Activated CD8-positive, alpha-beta T cell treated with anti-CD3 and anti-CD28 coated beads, Interleukin-2, amount 10 ng/mL, durations not matched to agents 7 days and 5 days (primary cell): Measurements from ENCODE around the gene RDH16. TPM values are rescaled to one million over a fixed set of nuclear protein-coding genes. Genes with fewer than 3 reads are reported as not detected.
"Not testable (repeated sequence)": the region's sequence is repeated elsewhere in the genome, so short reads cannot be mapped to it uniquely, and the experiment has no call there.

Experiments
- ATAC-seq: fragments of 150-1000 bp; cut with Tn5 transposase; one replicate; pipeline ENCODE4 v1.10.0; 2021; ENCODE audit warnings: moderate library complexity
- CTCF ChIA-PET: fragments of 350-600 bp; sonication (Branson Sonifier 250); formaldehyde crosslinking; loops from one replicate; lab custom pipeline; 2021; ENCODE audit warnings: antibody characterized with exemption; lab: Charles Lee
- POLR2A ChIA-PET: fragments of 350-600 bp; sonication (Branson Sonifier 250); formaldehyde crosslinking; loops from one replicate; lab custom pipeline; 2021; ENCODE audit warnings: antibody characterized with exemption; lab: Charles Lee
- DNase-seq: peaks from one replicate; pipeline ENCODE4 v3.0.0-alpha.2; 2020
- H3K27ac Mint-ChIP-seq: one replicate; pipeline ENCODE4 v1.8.0; 2021; ENCODE audit warnings: mild to moderate bottlenecking, mixed read lengths
- H3K27me3 Mint-ChIP-seq: one replicate; pipeline ENCODE4 v1.8.0; 2021; ENCODE audit warnings: low read depth, mixed read lengths
- H3K36me3 Mint-ChIP-seq: one replicate; pipeline ENCODE4 v1.8.0; 2021; ENCODE audit warnings: low read depth, mixed read lengths
- H3K4me1 Mint-ChIP-seq: one replicate; pipeline ENCODE4 v1.8.0; 2021; ENCODE audit warnings: low read depth, mixed read lengths
- H3K4me3 Mint-ChIP-seq: one replicate; pipeline ENCODE4 v1.8.0; 2021; ENCODE audit warnings: mild to moderate bottlenecking, mixed read lengths
- H3K9me3 Mint-ChIP-seq: one replicate; pipeline ENCODE4 v1.8.0; 2022; ENCODE audit warnings: mixed read lengths; ENCODE audit not compliant: insufficient read depth
- total RNA-seq, 2 experiments: library from RNA; stranded (reverse); gene quantifications; one replicate each; pipeline ENCODE4 v1.2.3, GENCODE V29; 2021

RDH16 gene
- total RNA-seq, 2 experiments from 2014 or later, result 0.18 to 0.37 TPM

DNA sequence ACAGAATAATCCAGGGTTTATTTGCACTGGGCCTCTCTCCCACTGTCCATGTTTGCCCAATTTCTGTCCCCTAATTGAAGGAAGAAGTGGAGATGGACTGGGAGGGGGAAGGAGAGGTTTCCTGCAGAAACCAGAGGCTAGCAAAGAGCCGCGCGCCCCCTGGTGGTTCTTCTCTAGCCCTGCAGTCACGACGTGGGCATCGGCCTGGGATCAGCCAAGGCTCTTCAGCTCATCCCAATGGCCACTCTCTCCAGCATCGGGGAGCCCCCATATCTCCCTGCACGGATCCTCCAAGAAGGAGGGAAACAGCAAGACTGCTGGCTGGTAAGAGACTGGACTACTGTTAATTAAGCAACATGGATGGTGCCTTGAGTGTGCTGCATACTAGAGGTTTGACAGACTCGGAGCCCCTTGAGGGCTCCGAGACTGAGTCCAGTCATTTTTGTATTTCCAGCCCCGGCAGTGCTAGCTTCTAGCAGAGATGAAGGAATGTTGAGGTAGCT is 30.2 kb upstream of the RDH16 start:
- ChIA-PET POLR2A (no interaction called here), CTCF (interaction anchor here (0.6 to 4.9 kb wide), 20 partner anchors 9 to 236 kb away, joined by 3 to 69 read pairs (median 6); partner anchors contain the start of genes HSD17B6, STAT6 and ZBTB39)
- ATAC-seq, result peak; percentile 86
- H3K27ac Mint-ChIP-seq, result no peak overlapping the region
- peak; percentile 82 for DNase-seq
- no peaks in the 10 kb centered on the region for H3K9me3 Mint-ChIP-seq
- no peak overlapping the region for H3K4me3 Mint-ChIP-seq
- H3K27me3 Mint-ChIP-seq, result peaks cover 14% of the 10 kb centered on the region
- H3K36me3 Mint-ChIP-seq, result no peaks in the 10 kb centered on the region
- peaks cover 10% of the 10 kb centered on the region for H3K4me1 Mint-ChIP-seq

DNA sequence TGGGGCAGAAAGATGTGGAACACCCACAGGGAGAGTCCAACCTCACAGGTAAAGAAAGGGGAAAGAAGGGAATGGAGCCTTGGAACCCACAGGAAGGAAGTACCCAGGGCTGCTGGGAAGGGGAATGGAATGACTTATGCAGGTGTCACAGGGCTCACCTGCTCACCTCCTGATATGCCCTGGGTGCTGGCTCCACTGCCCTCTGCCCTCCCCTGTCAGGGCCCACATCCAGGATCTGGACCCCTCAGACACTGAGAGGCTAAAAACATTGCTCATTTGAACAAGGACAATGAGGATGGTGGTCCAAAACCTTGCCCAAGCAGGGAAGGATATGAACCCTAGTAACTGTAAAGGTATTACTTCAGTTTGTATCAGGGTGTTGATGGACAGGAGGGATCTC is 29.6 kb upstream of the RDH16 start:
- Mint-ChIP-seq H3K9me3 (no peaks in the 10 kb centered on the region), H3K4me3 (no peak overlapping the region), H3K27ac (no peak overlapping the region), H3K27me3 (peaks cover 14% of the 10 kb centered on the region), H3K36me3 (no peaks in the 10 kb centered on the region), H3K4me1 (peaks cover 10% of the 10 kb centered on the region)
- ChIA-PET POLR2A (no interaction called here), CTCF (interaction anchor here (1.0 to 4.9 kb wide), 12 partner anchors 9 to 230 kb away, joined by 3 to 69 read pairs (median 6); partner anchors contain the start of genes STAT6 and ZBTB39)
- ATAC-seq (no peak), DNase-seq (no peak)

DNA sequence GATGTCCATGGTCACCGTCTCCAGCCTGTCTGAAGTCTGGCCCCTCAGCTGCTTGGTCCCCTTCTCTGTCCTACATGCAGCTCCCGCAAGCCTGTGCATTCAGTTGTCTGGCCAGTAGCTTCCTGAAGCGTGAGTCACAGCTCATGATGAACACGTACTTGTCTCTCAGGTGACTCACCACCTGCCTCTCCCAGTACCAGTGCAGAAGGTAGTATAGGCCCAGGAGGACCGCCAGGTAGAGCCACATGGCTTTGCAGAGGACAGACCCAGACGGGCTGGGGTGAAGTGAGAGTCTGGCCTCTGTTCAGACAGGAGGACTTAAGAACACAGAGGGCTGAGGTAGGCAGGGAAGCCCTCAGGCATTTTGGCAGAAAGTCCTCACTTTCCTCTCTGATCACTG is 28.3 kb upstream of the RDH16 start:
- POLR2A ChIA-PET, DNase-seq, H3K36me3 Mint-ChIP-seq, H3K9me3 Mint-ChIP-seq, H3K27ac Mint-ChIP-seq, H3K4me1 Mint-ChIP-seq, H3K4me3 Mint-ChIP-seq, ATAC-seq: not testable (repeated sequence)
- H3K27me3 Mint-ChIP-seq, result peaks cover 14% of the 10 kb centered on the region
- CTCF ChIA-PET, result interaction anchor here (0.7 to 4.9 kb wide), 5 partner anchors 15 to 229 kb away, joined by 3 to 69 read pairs (median 7); partner anchors contain the start of gene HSD17B6

DNA sequence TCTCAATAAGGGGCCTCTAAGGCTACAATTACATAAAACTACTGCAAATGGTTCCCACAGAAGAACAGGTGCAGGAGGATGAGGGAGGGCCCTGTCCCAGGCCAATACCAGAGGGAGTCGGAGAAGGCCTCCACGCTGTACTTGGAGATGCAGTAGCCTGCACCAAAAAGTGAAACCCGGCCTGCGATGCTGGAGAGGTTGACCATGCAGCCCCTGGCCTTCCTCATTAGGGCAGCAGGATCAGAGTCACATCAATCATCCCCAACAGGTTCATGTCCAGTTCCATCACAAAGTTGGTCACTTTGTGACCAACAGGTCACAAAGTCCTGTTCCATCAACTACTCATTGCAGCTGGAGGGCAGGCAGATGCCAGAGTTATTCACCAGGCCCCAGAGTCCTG is 26.0 kb upstream of the RDH16 start:
- POLR2A ChIA-PET, result no interaction called here
- H3K36me3 Mint-ChIP-seq, result no peaks in the 10 kb centered on the region
- H3K27ac Mint-ChIP-seq, result no peak overlapping the region
- DNase-seq, result no peak
- H3K4me3 Mint-ChIP-seq, result no peak overlapping the region
- H3K4me1 Mint-ChIP-seq, result peaks cover 2% of the 10 kb centered on the region
- ATAC-seq, result no peak
- no peaks in the 10 kb centered on the region for H3K9me3 Mint-ChIP-seq
- peaks cover 4% of the 10 kb centered on the region for H3K27me3 Mint-ChIP-seq
- CTCF ChIA-PET, result no interaction called here

DNA sequence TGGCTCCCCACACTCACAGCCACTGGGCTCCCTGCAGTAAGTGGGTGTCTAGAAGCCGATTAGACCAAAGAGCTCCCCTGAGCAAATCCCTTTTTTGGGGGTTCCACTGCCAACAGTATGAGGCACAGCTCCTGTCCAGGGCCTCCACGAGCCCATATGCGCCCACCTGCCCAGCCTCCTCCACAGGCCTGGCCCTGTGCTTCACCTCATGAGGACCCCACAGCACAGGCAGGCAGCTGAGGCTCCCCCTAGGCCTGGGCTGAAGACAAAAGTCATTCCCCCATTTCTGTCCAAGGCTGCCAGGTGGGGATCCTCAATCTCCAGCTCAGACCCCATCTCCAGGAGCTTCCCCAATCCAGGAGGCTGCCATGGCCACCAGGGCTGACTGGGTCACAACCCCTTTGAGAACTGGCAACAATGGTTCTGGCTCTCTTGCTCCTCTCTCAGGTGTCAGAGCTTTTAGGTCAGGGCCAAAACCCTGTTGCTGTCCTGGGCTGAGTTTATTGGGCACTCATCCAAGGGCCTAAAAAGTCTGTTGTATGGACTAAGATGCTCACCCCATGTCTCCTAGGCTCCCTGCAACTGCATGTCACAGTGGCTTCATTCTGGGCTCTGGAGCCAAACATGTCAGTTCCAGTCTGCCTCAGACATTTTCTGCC is 25.3 kb upstream of the RDH16 start:
- POLR2A ChIA-PET, ATAC-seq, H3K9me3 Mint-ChIP-seq, CTCF ChIA-PET, H3K4me1 Mint-ChIP-seq, H3K4me3 Mint-ChIP-seq, DNase-seq, H3K36me3 Mint-ChIP-seq, H3K27me3 Mint-ChIP-seq, H3K27ac Mint-ChIP-seq: not testable (repeated sequence)

DNA sequence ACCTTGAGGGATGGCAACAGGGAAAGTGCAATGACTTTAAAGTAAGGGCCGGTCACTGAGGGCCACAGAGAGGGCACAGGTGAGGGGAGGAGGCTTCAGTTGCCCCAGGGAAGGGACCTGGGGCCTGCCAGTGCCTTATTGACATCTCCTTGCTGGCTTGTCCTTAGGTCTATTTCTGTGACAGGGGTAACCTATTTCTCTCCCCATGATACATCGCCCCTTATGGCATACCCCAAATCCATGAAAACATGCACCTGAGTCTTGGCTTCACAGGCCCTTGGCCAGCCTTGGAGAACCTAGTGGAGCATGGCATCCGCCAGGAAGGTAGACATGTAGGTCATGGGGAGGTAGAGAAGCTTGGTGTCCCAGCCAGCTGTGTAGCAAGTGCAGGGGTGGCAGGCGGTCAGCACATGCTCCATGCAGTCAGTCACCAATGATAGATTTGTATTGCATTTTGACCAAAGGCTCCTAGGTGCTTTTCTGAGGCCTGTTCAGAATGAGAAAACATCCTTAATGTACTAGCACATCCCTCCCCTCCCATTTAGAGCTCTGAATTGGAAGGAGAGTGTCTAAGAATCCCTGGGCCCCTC is 23.6 kb upstream of the RDH16 start:
- ATAC-seq, result no peak
- H3K36me3 Mint-ChIP-seq, result no peaks in the 10 kb centered on the region
- CTCF ChIA-PET, result no interaction called here
- DNase-seq, result no peak
- no peak overlapping the region for H3K27ac Mint-ChIP-seq
- POLR2A ChIA-PET, result no interaction called here
- H3K9me3 Mint-ChIP-seq, result no peaks in the 10 kb centered on the region
- H3K4me3 Mint-ChIP-seq, result no peak overlapping the region
- H3K27me3 Mint-ChIP-seq, result no peaks in the 10 kb centered on the region
- H3K4me1 Mint-ChIP-seq, result peaks cover 2% of the 10 kb centered on the region

DNA sequence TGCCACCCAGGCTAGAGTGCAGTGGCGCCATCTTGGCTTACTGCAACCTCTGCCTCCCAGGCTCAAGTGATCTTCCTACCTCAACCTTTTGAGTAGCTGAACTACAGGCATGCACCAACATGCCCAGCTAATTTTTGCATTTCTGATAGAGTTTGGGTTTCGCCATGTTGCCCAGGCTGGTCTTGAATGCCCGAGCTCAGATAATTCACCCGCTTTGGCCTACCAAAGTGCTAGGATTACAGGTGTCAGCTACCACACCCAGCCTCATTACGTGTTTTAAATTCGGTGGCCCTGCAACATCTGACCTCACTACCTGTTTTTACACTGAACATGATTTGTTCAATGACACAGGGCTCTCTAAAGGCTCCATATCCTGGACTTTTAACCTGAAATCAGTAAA is 22.9 kb upstream of the RDH16 start:
- Mint-ChIP-seq H3K27ac (no peak overlapping the region), H3K36me3 (no peaks in the 10 kb centered on the region), H3K27me3 (no peaks in the 10 kb centered on the region), H3K4me3 (no peak overlapping the region), H3K9me3 (no peaks in the 10 kb centered on the region), H3K4me1 (peaks cover 2% of the 10 kb centered on the region)
- ATAC-seq (no peak), DNase-seq (no peak)
- ChIA-PET CTCF (no interaction called here), POLR2A (no interaction called here)

DNA sequence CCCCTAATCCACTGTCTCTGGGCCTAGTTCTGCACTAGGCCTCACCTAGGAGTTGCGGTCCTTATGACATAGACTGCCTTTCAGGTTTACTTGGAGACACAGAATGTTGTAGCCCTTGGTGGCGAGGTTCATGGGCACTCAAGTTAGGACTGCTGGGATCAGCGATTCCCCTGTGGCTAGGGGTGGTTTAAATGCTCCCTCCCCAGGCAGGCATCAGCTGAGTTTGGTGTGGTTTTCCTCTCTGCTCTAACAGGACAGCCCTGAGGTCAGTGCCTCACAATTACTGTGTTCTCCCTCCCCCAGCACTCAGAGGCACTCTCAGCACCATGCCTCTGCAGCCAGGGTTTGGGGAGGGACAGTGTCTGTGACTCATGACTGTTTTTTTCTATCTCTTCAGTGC is 22.2 kb upstream of the RDH16 start:
- H3K36me3 Mint-ChIP-seq, result no peaks in the 10 kb centered on the region
- H3K4me1 Mint-ChIP-seq, result peaks cover 2% of the 10 kb centered on the region
- CTCF ChIA-PET, result interaction anchor here (3.4 kb wide), 1 partner anchor 8 kb away, joined by 14 read pairs; no protein-coding TSS in a partner anchor
- no peak overlapping the region for H3K27ac Mint-ChIP-seq
- POLR2A ChIA-PET, result no interaction called here
- H3K27me3 Mint-ChIP-seq, result no peaks in the 10 kb centered on the region
- H3K9me3 Mint-ChIP-seq, result no peaks in the 10 kb centered on the region
- DNase-seq, result no peak
- no peak overlapping the region for H3K4me3 Mint-ChIP-seq
- no peak for ATAC-seq

DNA sequence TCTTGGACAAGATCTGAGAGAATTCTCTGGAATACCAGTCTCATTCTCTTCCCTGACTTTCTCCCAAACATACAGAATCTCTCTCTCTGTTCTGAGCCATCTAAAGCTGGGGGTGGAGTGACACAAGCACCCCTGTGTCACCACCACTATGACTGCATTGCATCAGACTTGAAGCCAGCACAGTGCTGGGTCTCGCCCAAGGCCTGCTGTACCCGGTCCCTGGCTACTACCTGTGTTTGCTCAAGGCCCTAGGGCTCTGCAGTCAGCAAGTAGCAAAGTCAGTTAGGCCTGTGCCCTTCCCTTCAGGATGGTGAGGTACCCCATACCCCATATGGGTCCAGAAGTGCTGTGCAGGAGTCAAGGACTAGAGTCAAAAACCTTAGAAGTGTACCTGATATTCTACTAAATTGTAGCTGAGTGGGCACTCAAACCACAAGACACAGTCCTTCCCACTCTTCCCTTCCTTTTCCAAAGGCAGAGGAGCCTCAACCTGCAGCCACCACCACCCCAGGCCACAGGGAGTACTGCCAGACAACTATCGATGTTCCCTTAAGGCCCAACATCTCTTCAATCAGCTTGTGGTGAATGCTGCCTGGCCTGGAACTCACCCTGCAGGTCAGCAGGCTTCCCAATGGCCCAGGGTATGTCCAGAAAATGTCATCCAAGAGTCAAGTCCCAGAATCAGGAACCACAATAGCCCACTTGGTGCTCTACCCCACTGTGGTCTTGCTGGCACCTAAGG is 21.2 kb upstream of the RDH16 start:
- DNase-seq (no peak), ATAC-seq (no peak)
- ChIA-PET CTCF (interaction anchor here (3.4 kb wide), 1 partner anchor 9 kb away, joined by 14 read pairs; no protein-coding TSS in a partner anchor), POLR2A (interaction anchor here (0.6 kb wide), 1 partner anchor 72 kb away, joined by 3 read pairs; no protein-coding TSS in a partner anchor)
- Mint-ChIP-seq H3K27ac (no peak overlapping the region), H3K4me3 (no peak overlapping the region), H3K4me1 (peaks cover 2% of the 10 kb centered on the region), H3K9me3 (no peaks in the 10 kb centered on the region), H3K36me3 (no peaks in the 10 kb centered on the region), H3K27me3 (no peaks in the 10 kb centered on the region)

DNA sequence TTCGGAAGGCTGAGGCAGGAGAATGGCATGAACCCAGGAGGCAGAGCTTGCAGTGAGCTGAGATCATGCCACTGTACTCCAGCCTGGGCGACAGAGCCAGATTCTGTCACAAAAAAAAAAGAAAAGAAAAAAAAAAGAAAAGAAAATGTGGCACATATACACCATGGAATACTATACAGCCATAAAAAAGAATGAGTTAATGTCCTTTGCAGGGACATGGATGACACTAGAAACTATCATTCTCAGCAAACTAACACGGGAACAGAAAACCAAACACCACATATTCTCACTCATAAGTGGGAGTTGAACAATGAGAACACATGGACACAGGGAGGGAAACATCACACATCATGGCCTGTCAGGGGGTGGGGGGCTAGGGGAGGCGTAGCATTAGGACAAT is 20.0 kb upstream of the RDH16 start:
- H3K27me3 Mint-ChIP-seq, H3K36me3 Mint-ChIP-seq, H3K9me3 Mint-ChIP-seq, H3K4me1 Mint-ChIP-seq, H3K27ac Mint-ChIP-seq, DNase-seq, POLR2A ChIA-PET, H3K4me3 Mint-ChIP-seq, ATAC-seq: not testable (repeated sequence)
- CTCF ChIA-PET, result interaction anchor here (3.4 kb wide), 1 partner anchor 11 kb away, joined by 14 read pairs; no protein-coding TSS in a partner anchor

DNA sequence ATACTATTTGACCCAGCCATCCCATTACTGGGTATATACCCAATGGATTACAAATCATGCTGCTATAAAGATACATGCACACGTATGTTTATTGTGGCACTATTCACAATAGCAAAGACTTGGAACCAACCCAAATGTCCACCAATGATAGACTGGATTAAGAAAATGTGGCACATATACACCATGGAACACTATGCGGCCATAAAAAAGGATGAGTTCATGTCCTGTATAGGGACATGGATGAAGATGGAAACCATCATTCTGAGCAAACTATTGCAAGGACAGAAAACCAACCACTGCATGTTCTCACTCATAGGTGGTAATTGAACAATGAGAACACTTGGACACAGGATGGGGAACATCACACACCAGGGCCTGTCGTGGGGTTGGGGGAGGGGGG is 16.8 kb upstream of the RDH16 start:
- POLR2A ChIA-PET, H3K9me3 Mint-ChIP-seq: not testable (repeated sequence)
- CTCF ChIA-PET, result interaction anchor here (1.4 kb wide), 1 partner anchor 210 kb away, joined by 3 read pairs; no protein-coding TSS in a partner anchor

More for the DNA sequence above, 16.8 kb upstream of the RDH16 start:
- peaks cover 13% of the 10 kb centered on the region for H3K27me3 Mint-ChIP-seq
- H3K36me3 Mint-ChIP-seq, H3K27ac Mint-ChIP-seq, H3K4me3 Mint-ChIP-seq, DNase-seq, H3K4me1 Mint-ChIP-seq, ATAC-seq: not testable (repeated sequence)
